ENCODE data around the gene IQGAP2.
"Not testable (repeated sequence)": the region's sequence is repeated elsewhere in the genome, so short reads cannot be mapped to it uniquely, and the experiment has no call there.

IQGAP2 gene

GRCh38 chr5:76582230-76583162, 179.4 kb downstream of the IQGAP2 start:
- no peak for DNase-seq

GRCh38 chr5:76583163-76584047, 180.3 kb downstream of the IQGAP2 start:
- peak in 2 of 6 experiments; percentile 12 to 17 for DNase-seq

GRCh38 chr5:76585783-76586217, 182.7 kb downstream of the IQGAP2 start:
- no peak for DNase-seq

GRCh38 chr5:76586531-76586930, 183.4 kb downstream of the IQGAP2 start:
- no peak for DNase-seq

GRCh38 chr5:76590027-76590426, 186.9 kb downstream of the IQGAP2 start:
- no peak for DNase-seq

GRCh38 chr5:76591366-76591765, 188.3 kb downstream of the IQGAP2 start:
- DNase-seq = no peak

- no peak for DNase-seq
These were observed 189.6 kb downstream of the IQGAP2 start for GRCh38 chr5:76592692-76593091.

- DNase-seq = no peak
These were observed 191.0 kb downstream of the IQGAP2 start for GRCh38 chr5:76594107-76594506.

- DNase-seq = no peak
These were observed 192.8 kb downstream of the IQGAP2 start for GRCh38 chr5:76595755-76596481.

GRCh38 chr5:76598531-76598930, 195.4 kb downstream of the IQGAP2 start:
- DNase-seq = no peak

GRCh38 chr5:76600716-76601115, 197.6 kb downstream of the IQGAP2 start:
- no peak for DNase-seq

GRCh38 chr5:76601470-76601869, 198.4 kb downstream of the IQGAP2 start:
- DNase-seq = peak in 3 of 6 experiments; percentile 23 to 49 (median 40)

GRCh38 chr5:76602094-76602726, 199.1 kb downstream of the IQGAP2 start:
- no peak for DNase-seq

- not testable (repeated sequence) for DNase-seq
These were observed 200.9 kb downstream of the IQGAP2 start for GRCh38 chr5:76603991-76604390.

GRCh38 chr5:76604838-76605237, 201.8 kb downstream of the IQGAP2 start:
- DNase-seq = no peak

- DNase-seq = no peak
These were observed 203.6 kb downstream of the IQGAP2 start for GRCh38 chr5:76606701-76607100.

GRCh38 chr5:76607353-76607871, 204.3 kb downstream of the IQGAP2 start:
- no peak for DNase-seq

GRCh38 chr5:76608833-76609232, 205.7 kb downstream of the IQGAP2 start:
- peak in 1 of 6 experiments; percentile 11 for DNase-seq

GRCh38 chr5:76610196-76610595, 207.1 kb downstream of the IQGAP2 start:
- DNase-seq = no peak

GRCh38 chr5:76612942-76613341, 209.9 kb downstream of the IQGAP2 start:
- no peak for DNase-seq

- DNase-seq = no peak
These were observed 212.7 kb downstream of the IQGAP2 start for GRCh38 chr5:76615759-76616158.

- no peak for DNase-seq
These were observed 213.1 kb downstream of the IQGAP2 start for GRCh38 chr5:76616206-76616605.

Data from stimulated activated naive CD4-positive, alpha-beta T cell (primary cell).